AG09319 (cell line): ENCODE results near the gene NAGLU.

Experiments used
- DNase-seq: peaks from one replicate; pipeline ENCODE4 v3.0.0-alpha.2; 2010; ENCODE audit warnings: low read depth; ENCODE audit errors: extremely low read depth
- TF ChIP-seq, protein P1 (sequence below): IDR thresholded peaks from 2 replicates; pipeline ENCODE4 v1.5.1; 2011; ENCODE audit warnings: low read depth, mild to moderate bottlenecking, inconsistent platforms, low read length, moderate library complexity

Gene NAGLU

DNA sequence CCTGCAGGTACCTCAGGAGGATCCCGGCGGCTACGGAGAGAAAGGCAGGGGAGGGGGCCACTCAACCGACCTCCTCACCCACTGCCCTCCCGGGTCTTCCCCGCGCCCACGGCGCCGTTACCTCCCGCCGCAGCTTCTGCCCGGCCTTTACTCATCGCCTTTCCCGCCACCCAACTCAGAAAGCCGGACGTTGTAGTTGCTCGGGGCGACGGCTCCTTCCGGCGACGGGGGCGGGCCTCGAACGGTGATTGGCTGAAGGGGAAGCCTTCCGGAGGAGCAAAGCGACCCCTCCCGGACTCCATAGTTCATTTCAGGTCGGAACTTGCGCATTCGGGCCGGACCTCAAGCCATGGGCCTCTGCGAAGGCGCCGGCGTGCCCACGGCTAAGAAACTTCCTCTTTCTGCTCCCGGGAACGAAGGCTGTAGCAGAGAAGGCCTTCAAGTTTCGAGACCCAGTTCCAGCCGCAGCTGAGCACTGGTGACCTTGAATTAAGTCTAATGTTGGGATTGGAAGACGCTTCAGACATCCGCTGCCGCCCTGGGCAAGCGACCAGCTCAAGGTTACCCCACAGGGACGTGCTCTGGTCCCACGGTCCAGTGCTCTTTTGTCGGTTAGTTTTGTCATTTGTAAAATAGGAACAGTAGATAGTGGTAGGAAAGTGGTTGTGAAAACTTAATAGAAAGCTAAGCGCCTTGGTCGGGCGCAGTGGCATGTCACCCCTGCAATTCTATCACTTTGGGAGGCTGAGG lies 41.7 kb downstream of the NAGLU start, which contains the start of gene PSMC3IP:
PSMC3IP (minus strand) TSS at position 198 of the 750 bp plus-strand sequence; CDS start at position 155, 43 bp downstream.
- DNase-seq = peak; percentile 84
- TF ChIP-seq, protein P1, sequence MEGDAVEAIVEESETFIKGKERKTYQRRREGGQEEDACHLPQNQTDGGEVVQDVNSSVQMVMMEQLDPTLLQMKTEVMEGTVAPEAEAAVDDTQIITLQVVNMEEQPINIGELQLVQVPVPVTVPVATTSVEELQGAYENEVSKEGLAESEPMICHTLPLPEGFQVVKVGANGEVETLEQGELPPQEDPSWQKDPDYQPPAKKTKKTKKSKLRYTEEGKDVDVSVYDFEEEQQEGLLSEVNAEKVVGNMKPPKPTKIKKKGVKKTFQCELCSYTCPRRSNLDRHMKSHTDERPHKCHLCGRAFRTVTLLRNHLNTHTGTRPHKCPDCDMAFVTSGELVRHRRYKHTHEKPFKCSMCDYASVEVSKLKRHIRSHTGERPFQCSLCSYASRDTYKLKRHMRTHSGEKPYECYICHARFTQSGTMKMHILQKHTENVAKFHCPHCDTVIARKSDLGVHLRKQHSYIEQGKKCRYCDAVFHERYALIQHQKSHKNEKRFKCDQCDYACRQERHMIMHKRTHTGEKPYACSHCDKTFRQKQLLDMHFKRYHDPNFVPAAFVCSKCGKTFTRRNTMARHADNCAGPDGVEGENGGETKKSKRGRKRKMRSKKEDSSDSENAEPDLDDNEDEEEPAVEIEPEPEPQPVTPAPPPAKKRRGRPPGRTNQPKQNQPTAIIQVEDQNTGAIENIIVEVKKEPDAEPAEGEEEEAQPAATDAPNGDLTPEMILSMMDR = peak; percentile 43

DNA sequence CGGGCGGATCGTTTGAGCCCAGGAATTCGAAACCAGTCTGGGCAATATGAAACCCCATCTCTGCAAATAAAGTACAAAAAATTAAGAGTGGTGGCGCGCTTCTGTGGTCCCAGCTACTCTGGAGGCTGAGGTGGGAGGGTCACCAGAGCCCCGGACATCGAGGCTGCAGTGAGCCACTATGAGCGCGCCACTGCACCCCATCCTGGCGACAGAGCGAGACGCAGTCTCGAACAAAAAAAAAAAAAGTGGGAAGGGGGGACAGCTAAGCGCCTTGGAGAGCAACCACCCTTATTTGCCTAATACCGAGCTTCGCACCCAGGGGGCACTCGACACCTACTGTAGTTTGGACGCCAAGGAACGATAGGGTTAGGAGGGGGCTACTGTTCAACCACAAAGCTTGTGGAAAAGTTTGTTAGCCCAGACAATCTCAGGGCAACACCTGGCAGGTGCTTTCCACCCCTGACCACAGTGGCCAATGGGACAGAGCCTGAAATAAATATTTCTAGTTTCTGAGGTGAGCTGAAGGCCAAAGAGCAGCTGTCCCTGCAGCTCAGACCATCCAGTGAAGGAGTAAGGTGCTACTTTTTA lies 42.3 kb downstream of the NAGLU start:
- no peak for DNase-seq
- TF ChIP-seq, protein P1 = peak; percentile 74

DNA sequence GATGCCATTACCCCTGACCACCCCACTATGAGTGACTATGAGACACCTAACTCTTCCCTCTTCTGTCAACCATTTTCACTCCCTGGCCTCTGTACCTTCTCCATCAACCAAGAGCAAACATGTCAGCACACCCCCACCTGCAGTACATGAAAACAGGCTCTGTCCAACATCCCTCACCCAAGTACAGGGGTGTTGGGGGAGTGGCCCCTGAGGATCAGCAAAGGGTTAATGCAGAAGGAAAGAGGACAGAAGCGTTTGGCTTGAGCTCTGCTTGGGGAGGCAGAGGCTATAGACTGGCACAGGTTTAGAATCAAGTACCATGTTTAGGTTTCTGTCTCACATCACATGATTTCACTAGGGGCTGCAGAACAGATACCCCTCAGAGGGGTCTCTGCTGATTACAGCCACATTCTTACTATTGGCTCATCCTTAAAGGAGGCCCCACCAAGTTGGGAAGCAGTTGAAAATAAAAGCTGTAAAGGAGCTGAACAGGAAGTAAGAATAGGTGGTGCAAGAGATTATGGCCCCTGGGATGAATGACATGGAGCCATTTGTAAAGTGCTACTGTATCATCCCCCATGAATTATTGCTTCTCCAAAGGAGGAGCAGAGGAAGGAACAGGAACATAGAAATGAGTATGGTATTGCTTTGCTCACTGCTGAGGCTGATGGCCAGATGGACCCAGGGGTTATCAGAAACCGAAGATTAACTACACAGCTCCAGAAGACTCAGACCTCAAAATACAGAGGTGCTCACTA lies 43.9 kb downstream of the NAGLU start:
- DNase-seq = no peak
- TF ChIP-seq, protein P1 = no peak

DNA sequence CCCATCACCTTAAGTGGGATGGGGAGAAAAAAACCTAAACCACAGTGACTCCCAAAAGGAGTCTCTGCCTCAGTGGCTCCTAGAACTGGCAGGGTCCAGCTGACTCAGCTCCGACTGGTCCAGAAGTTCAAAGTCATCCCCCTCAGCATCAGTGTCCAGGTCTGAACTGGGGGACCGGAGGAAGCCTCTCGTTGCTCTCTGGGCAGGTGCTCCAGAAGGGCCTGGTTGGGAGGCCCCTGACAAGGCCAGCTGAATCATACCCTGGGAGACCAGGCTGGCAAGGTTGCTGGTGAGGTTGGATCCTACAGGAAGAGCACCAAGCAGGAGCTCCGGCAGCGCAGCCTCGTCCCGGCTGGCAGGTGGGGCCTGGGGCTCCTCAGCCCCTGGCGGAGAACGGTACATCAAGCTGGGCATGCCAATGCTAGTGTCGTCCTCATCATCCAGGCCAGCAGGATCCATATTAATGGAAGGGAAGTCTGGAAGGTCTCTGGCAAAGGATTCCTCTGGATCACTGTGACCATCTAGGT lies 45.8 kb downstream of the NAGLU start:
- TF ChIP-seq, protein P1 = no peak
- no peak for DNase-seq

DNA sequence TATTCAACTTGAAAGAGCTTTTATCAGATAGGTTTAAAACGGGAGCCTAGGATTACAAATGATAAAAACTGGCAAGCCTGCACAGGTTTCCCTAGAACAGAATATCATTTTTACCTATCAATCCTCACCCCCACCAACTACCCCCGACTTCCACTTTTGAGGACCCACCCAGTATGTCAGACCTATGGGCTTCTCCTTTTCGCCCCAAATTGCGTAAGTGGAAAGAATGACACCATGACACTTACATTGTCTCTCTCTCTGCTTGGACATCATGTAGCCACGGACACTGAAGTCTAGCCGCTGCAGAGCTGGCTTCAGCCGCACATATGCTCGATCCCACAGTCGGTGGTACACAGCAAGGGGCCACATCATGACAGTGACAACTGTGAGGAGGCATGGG lies 48.8 kb downstream of the NAGLU start:
- DNase-seq = no peak
- TF ChIP-seq, protein P1 = no peak

DNA sequence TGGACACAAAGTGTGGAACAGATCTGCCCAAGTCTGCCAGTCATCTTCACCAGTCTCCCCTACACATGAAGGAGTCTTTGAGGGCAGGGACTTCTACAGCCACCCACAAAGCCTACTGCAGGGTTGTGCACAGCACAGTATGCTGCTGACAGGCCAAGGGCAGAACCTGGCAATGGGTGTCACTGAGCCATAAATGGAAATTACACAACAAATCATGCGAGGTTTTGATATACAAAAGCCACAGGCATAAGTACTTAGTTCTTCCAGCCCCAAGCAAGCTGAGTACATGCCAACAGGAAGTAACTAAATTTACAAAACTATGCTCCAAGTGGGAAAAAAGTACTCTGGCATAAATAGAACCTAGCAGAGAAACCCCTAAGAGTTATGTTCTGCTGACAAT lies 49.3 kb downstream of the NAGLU start:
- DNase-seq = no peak
- TF ChIP-seq, protein P1 = no peak
